ENCODE measurements around the gene TNFRSF25.

TNFRSF25 gene

DNA sequence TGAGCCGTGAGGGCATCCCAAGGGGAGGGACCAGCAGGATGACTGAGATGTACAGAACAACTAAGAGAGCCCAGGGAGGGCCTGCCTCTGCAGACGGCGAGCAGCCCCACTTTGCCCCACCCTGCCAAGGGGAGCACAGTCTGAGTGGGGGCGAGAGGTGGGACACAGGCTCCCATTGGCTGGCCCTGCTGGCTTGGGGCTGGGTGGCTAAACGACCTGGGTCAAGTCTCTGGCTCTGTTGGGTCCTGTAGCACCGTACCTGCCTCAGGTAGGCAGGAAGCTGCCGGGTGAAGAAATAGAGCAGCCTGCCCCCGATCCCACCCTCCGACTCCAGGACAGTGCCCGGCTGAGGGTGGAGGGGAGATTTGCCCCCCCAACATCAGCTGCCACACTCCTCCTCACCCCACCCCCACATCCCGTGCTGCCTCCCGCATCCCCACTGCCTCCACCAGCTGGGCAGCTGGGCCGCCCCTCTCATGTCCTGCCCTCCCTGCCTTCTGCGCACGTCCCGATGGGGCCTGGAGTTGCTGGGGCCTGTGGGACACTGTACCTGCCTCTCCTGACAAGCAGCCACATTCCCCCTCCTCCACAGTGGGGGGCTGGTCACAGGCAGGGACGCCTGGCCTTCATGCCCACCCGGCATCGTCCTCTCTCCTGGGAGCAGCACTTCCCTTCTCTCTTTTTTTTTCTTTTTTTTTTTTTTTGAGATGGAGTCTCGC, 38.1 kb upstream of the TNFRSF25 start:
- TF ChIP-seq FOXP2 (optimal IDR thresholded peaks at IDR 0.05; ENCODE audit: borderline replicate concordance, extremely low read depth, extremely low read length, insufficient read depth): no peak
- TF ChIP-seq, protein P1, sequence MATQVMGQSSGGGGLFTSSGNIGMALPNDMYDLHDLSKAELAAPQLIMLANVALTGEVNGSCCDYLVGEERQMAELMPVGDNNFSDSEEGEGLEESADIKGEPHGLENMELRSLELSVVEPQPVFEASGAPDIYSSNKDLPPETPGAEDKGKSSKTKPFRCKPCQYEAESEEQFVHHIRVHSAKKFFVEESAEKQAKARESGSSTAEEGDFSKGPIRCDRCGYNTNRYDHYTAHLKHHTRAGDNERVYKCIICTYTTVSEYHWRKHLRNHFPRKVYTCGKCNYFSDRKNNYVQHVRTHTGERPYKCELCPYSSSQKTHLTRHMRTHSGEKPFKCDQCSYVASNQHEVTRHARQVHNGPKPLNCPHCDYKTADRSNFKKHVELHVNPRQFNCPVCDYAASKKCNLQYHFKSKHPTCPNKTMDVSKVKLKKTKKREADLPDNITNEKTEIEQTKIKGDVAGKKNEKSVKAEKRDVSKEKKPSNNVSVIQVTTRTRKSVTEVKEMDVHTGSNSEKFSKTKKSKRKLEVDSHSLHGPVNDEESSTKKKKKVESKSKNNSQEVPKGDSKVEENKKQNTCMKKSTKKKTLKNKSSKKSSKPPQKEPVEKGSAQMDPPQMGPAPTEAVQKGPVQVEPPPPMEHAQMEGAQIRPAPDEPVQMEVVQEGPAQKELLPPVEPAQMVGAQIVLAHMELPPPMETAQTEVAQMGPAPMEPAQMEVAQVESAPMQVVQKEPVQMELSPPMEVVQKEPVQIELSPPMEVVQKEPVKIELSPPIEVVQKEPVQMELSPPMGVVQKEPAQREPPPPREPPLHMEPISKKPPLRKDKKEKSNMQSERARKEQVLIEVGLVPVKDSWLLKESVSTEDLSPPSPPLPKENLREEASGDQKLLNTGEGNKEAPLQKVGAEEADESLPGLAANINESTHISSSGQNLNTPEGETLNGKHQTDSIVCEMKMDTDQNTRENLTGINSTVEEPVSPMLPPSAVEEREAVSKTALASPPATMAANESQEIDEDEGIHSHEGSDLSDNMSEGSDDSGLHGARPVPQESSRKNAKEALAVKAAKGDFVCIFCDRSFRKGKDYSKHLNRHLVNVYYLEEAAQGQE (IDR thresholded peaks at IDR 0.05; ENCODE audit: insufficient read depth in 1 of 2, low read depth in 2 of 2, low read length in 2 of 2): no peak
- no peak for TF ChIP-seq TAF1 (IDR thresholded peaks at IDR 0.05; ENCODE audit: borderline replicate concordance, insufficient read depth, low read length)
- TF ChIP-seq POLR2AphosphoS5 (IDR thresholded peaks at IDR 0.05; ENCODE audit: low read depth, low read length): no peak
- no peak for TF ChIP-seq SIN3A (IDR thresholded peaks at IDR 0.05; ENCODE audit: borderline replicate concordance, insufficient read depth, low read length)

- TF ChIP-seq SIN3A (IDR thresholded peaks at IDR 0.05; ENCODE audit: borderline replicate concordance, insufficient read depth, low read length) (no peak), TAF1 (IDR thresholded peaks at IDR 0.05; ENCODE audit: borderline replicate concordance, insufficient read depth, low read length) (no peak), POLR2AphosphoS5 (IDR thresholded peaks at IDR 0.05; ENCODE audit: low read depth, low read length) (no peak), FOXP2 (optimal IDR thresholded peaks at IDR 0.05; ENCODE audit: borderline replicate concordance, extremely low read depth, extremely low read length, insufficient read depth) (no peak)
- TF ChIP-seq, protein P1 (IDR thresholded peaks at IDR 0.05; ENCODE audit: insufficient read depth in 1 of 2, low read depth in 2 of 2, low read length in 2 of 2): no peak
Observed at GRCh38 chr1:6502000-6502891, 36.3 kb upstream of the TNFRSF25 start.

GRCh38 chr1:6501279-6501813, 35.4 kb upstream of the TNFRSF25 start:
- TF ChIP-seq TAF1 (IDR thresholded peaks at IDR 0.05; ENCODE audit: borderline replicate concordance, insufficient read depth, low read length): no peak
- TF ChIP-seq FOXP2 (optimal IDR thresholded peaks at IDR 0.05; ENCODE audit: borderline replicate concordance, extremely low read depth, extremely low read length, insufficient read depth): no peak
- no peak for TF ChIP-seq POLR2AphosphoS5 (IDR thresholded peaks at IDR 0.05; ENCODE audit: low read depth, low read length)
- TF ChIP-seq, protein P1 (IDR thresholded peaks at IDR 0.05; ENCODE audit: insufficient read depth in 1 of 2, low read depth in 2 of 2, low read length in 2 of 2): no peak
- TF ChIP-seq SIN3A (IDR thresholded peaks at IDR 0.05; ENCODE audit: borderline replicate concordance, insufficient read depth, low read length): no peak

DNA sequence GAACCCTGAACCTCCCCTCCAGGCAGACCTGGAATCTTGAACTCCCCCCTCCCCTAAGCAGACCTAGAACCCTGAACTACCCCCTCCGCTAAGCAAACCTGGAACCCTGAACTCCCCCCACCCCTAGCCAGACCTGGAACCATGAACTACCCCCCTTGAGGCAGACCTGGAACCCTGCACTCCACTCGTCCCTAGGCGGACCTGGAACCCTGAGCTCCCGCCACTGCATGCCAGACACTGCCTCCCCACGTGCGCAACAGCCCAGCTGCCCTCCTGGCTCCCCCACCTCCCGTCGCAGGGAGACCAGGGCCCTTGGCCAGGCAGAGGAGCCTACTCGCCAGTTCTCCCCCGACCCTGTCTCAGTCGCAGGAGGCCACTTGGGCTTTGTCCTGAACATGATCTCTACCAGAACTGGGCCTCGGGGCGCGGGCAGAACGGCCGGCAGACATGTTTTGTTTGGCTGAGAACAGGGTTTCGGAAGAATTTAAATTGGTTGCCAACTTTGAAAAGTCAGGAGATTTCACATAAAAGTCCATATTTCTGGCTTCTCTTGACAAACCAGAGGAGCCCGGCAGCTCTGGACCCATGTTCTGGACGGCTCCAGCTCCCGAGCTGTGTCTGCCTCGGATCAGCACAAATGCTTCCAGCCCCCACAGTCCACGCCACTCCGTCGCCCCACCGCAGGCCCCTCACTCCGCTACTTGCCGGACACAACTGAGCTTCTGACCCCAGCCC, 34.7 kb upstream of the TNFRSF25 start:
- TF ChIP-seq POLR2AphosphoS5 (IDR thresholded peaks at IDR 0.05; ENCODE audit: low read depth, low read length) (no peak), FOXP2 (optimal IDR thresholded peaks at IDR 0.05; ENCODE audit: borderline replicate concordance, extremely low read depth, extremely low read length, insufficient read depth) (no peak), TAF1 (IDR thresholded peaks at IDR 0.05; ENCODE audit: borderline replicate concordance, insufficient read depth, low read length) (no peak), SIN3A (IDR thresholded peaks at IDR 0.05; ENCODE audit: borderline replicate concordance, insufficient read depth, low read length) (no peak)
- TF ChIP-seq, protein P1 (IDR thresholded peaks at IDR 0.05; ENCODE audit: insufficient read depth in 1 of 2, low read depth in 2 of 2, low read length in 2 of 2): no peak

All from PFSK-1 (cell line).